ENCODE data around the gene KAZN. TPM values are rescaled to one million over a fixed set of nuclear protein-coding genes. Genes with fewer than 3 reads are reported as not detected.

Gene KAZN
- total RNA-seq, 1 experiment from 2014 or later, result 15.6 TPM

DNA sequence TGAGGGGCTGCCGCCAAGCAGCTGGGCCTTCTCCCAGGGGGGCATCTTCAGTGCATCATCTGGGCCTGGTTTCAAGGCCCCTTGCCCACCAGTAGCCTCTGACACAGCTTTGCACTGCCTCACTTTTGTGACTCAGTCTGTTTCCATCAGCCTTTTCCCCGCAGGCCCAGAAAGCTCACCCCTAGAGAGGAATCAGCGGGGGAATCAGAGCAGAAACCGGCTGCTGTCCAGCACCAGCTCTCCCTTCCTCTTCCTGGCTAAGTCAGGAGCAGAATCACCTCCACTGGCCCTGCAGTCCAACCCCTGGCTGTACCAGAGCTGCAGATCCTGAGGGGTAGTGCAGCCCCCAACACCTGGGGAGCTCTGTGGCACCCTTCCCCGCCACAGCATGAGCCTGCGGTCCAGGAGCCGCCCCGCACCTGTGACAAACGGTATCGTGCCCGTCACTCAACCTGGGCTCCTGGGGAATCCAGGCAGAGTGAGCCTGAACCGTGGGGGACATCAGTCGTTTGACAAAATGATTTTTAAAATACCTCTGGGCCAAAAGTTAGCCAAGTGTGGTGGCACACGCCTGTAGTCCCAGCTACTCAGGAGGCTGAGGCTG is 471.8 kb downstream of the KAZN start:
- Histone ChIP-seq H3K27me3 (ENCODE audit: insufficient read depth, low read depth) (no peaks in the 10 kb centered on the region), H3K4me3 (no peak overlapping the region), H3K36me3 (ENCODE audit: low read depth) (no peaks in the 10 kb centered on the region), H3K4me2 (no peak overlapping the region), H3K27ac (no peak overlapping the region), H2AFZ (no peak overlapping the region), H3K9me2 (ENCODE audit: insufficient read depth) (no peaks in the 10 kb centered on the region), H3K9me3 (ENCODE audit: insufficient read depth, low read depth) (no peaks in the 10 kb centered on the region), H4K20me1 (ENCODE audit: insufficient read depth) (no peaks in the 10 kb centered on the region), H3F3A (ENCODE audit: insufficient read depth, low read depth) (no peaks in the 10 kb centered on the region), H3K4me1 (replicated peaks; ENCODE audit: insufficient read depth) (no peaks in the 10 kb centered on the region), H3K79me2 (ENCODE audit: low read depth) (no peaks in the 10 kb centered on the region)
- intact Hi-C loops (cut with micrococcal nuclease; ENCODE audit: unreplicated experiment), result no loop called here
- ChIA-PET POLR2A (ENCODE audit: unreplicated experiment) (no interaction called here), CTCF (no interaction called here)
- BruUV-seq (replicated peaks), result no TSS peak
- no peak for DNase-seq
- TF ChIP-seq, protein P1, sequence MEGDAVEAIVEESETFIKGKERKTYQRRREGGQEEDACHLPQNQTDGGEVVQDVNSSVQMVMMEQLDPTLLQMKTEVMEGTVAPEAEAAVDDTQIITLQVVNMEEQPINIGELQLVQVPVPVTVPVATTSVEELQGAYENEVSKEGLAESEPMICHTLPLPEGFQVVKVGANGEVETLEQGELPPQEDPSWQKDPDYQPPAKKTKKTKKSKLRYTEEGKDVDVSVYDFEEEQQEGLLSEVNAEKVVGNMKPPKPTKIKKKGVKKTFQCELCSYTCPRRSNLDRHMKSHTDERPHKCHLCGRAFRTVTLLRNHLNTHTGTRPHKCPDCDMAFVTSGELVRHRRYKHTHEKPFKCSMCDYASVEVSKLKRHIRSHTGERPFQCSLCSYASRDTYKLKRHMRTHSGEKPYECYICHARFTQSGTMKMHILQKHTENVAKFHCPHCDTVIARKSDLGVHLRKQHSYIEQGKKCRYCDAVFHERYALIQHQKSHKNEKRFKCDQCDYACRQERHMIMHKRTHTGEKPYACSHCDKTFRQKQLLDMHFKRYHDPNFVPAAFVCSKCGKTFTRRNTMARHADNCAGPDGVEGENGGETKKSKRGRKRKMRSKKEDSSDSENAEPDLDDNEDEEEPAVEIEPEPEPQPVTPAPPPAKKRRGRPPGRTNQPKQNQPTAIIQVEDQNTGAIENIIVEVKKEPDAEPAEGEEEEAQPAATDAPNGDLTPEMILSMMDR (conservative IDR thresholded peaks at IDR 0.05), result no peak
- TF ChIP-seq EZH2 (IDR thresholded peaks at IDR 0.05; ENCODE audit: low read depth), result no peak

GRCh38 chr1:15071936-15072335 is 473.5 kb downstream of the KAZN start:
- Histone ChIP-seq H3K4me2 (no peak overlapping the region), H3K4me3 (no peak overlapping the region), H3K36me3 (ENCODE audit: low read depth) (no peaks in the 10 kb centered on the region), H3K9me3 (ENCODE audit: insufficient read depth, low read depth) (no peaks in the 10 kb centered on the region), H3K27me3 (ENCODE audit: insufficient read depth, low read depth) (no peaks in the 10 kb centered on the region), H3K9me2 (ENCODE audit: insufficient read depth) (no peaks in the 10 kb centered on the region), H3F3A (ENCODE audit: insufficient read depth, low read depth) (no peaks in the 10 kb centered on the region), H3K27ac (no peak overlapping the region), H2AFZ (no peak overlapping the region), H4K20me1 (ENCODE audit: insufficient read depth) (no peaks in the 10 kb centered on the region), H3K79me2 (ENCODE audit: low read depth) (no peaks in the 10 kb centered on the region), H3K4me1 (replicated peaks; ENCODE audit: insufficient read depth) (no peaks in the 10 kb centered on the region)
- no peak for TF ChIP-seq EZH2 (IDR thresholded peaks at IDR 0.05; ENCODE audit: low read depth)
- TF ChIP-seq, protein P1 (conservative IDR thresholded peaks at IDR 0.05), result no peak
- no TSS peak for BruUV-seq (replicated peaks)
- CTCF ChIA-PET, result no interaction called here
- DNase-seq, result no peak
- POLR2A ChIA-PET (ENCODE audit: unreplicated experiment), result no interaction called here
- intact Hi-C loops (cut with micrococcal nuclease; ENCODE audit: unreplicated experiment), result no loop called here

GRCh38 chr1:15073799-15074308 is 475.4 kb downstream of the KAZN start:
- Histone ChIP-seq H3K79me2 (ENCODE audit: low read depth) (no peaks in the 10 kb centered on the region), H3K4me3 (no peak overlapping the region), H2AFZ (no peak overlapping the region), H3K36me3 (ENCODE audit: low read depth) (no peaks in the 10 kb centered on the region), H3K4me2 (no peak overlapping the region), H3K27ac (no peak overlapping the region), H4K20me1 (ENCODE audit: insufficient read depth) (no peaks in the 10 kb centered on the region), H3K9me3 (ENCODE audit: insufficient read depth, low read depth) (no peaks in the 10 kb centered on the region), H3K4me1 (replicated peaks; ENCODE audit: insufficient read depth) (no peaks in the 10 kb centered on the region), H3K9me2 (ENCODE audit: insufficient read depth) (no peaks in the 10 kb centered on the region), H3F3A (ENCODE audit: insufficient read depth, low read depth) (no peaks in the 10 kb centered on the region), H3K27me3 (ENCODE audit: insufficient read depth, low read depth) (no peaks in the 10 kb centered on the region)
- ChIA-PET POLR2A (ENCODE audit: unreplicated experiment) (interaction anchor here (0.6 kb wide), 1 partner anchor 191 kb away, joined by 9 read pairs; no protein-coding TSS in a partner anchor), CTCF (no interaction called here)
- intact Hi-C loops (cut with micrococcal nuclease; ENCODE audit: unreplicated experiment), result no loop called here
- TF ChIP-seq EZH2 (IDR thresholded peaks at IDR 0.05; ENCODE audit: low read depth), result no peak
- TF ChIP-seq, protein P1 (conservative IDR thresholded peaks at IDR 0.05), result no peak
- BruUV-seq (replicated peaks), result no TSS peak
- no peak for DNase-seq
